ENCODE measurements around the gene SLC38A7.

DNA sequence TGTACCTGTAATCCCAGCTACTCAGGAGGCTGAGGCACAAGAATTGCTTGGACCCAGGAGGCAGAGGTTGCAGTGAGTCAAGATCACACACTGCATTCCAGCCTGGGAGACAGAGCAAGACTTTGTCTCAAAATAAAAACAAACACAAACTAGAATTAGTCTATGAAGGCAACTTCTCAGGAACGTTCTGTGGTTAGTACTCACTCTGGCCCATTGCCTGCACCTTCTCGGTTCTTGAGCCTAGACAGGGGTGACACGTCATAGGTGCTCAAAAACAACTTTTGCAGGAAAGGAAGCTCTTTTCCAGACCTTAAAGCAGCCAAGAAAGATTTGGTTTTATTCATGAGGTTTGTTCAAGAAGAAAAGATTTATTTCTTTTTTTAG lies 32.6 kb downstream of the SLC38A7 start:
- TF ChIP-seq, protein P1, sequence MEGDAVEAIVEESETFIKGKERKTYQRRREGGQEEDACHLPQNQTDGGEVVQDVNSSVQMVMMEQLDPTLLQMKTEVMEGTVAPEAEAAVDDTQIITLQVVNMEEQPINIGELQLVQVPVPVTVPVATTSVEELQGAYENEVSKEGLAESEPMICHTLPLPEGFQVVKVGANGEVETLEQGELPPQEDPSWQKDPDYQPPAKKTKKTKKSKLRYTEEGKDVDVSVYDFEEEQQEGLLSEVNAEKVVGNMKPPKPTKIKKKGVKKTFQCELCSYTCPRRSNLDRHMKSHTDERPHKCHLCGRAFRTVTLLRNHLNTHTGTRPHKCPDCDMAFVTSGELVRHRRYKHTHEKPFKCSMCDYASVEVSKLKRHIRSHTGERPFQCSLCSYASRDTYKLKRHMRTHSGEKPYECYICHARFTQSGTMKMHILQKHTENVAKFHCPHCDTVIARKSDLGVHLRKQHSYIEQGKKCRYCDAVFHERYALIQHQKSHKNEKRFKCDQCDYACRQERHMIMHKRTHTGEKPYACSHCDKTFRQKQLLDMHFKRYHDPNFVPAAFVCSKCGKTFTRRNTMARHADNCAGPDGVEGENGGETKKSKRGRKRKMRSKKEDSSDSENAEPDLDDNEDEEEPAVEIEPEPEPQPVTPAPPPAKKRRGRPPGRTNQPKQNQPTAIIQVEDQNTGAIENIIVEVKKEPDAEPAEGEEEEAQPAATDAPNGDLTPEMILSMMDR (IDR thresholded peaks at IDR 0.05), result no peak
- no peak for TF ChIP-seq POLR2A (IDR thresholded peaks at IDR 0.05)
